GM12878 (cell line): ENCODE measurements around the gene WDR17. TPM values are rescaled to one million over a fixed set of nuclear protein-coding genes. Genes with fewer than 3 reads are reported as not detected.

Experiments used
- ATAC-seq: fragments of 200-7000 bp; cut with Tn5 transposase; 3 replicates; pipeline ENCODE4 v1.9.1; 2020; ENCODE audit warnings: mild to moderate bottlenecking, moderate library complexity
- BruUV-seq: library from RNA; stranded (reverse); fragments of 400-500 nt; replicated peaks from 2 replicates; lab custom pipeline; 2021; lab: Mats Ljungman, UMichigan
- CTCF ChIA-PET: fragments of 300-600 bp; sonication (Branson Sonifier 250); formaldehyde crosslinking; extraction: SDS; loops from one replicate; lab custom pipeline; 2021; ENCODE audit warnings: inconsistent platforms; lab: Yijun Ruan, JAX
- POLR2A ChIA-PET: fragments of 350-600 bp; formaldehyde crosslinking; extraction: SDS; loops from one replicate; lab custom pipeline; 2021; ENCODE audit warnings: inconsistent platforms; lab: Charles Lee
- RAD21 ChIA-PET: fragments of 300-600 bp; sonication (Branson Sonifier 250); formaldehyde crosslinking; loops from one replicate; lab custom pipeline; 2023; ENCODE audit warnings: antibody characterized with exemption; ENCODE audit not compliant: unreplicated experiment; lab: Charles Lee
- SMC1A ChIA-PET: fragments of 300-600 bp; sonication (Branson Sonifier 250); formaldehyde crosslinking; loops from one replicate; lab custom pipeline; 2023; ENCODE audit not compliant: unreplicated experiment, uncharacterized antibody; lab: Charles Lee
- DNase-seq: peaks from one replicate; pipeline ENCODE4 v3.0.0-alpha.2; 2011; ENCODE audit warnings: low read depth, low spot score
- FAIRE-seq: peaks from 3 replicates; lab custom pipeline; 2011; peaks lifted over from hg19 to GRCh38; lab: Jason Lieb, UNC
- H2AFZ ChIP-seq: 2 replicates; pipeline ENCODE4 v1.6.0; 2011; ENCODE audit warnings: low read depth, low read length, control low read depth; ENCODE audit not compliant: control insufficient read depth
- H3K27ac ChIP-seq: 2 replicates; pipeline ENCODE4 v1.5.1; 2011; ENCODE audit warnings: control low read depth; ENCODE audit not compliant: control insufficient read depth, insufficient read depth
- H3K27me3 ChIP-seq, 2 experiments: replicated peaks in 1 of 2; 2 replicates each; pipeline versions ENCODE4 v1.6.0 to v1.6.1; 2011; ENCODE audit warnings: low read length in 1 of 2; ENCODE audit not compliant: control insufficient read depth in 2 of 2, insufficient read depth in 2 of 2
- H3K36me3 ChIP-seq, 2 experiments: 2 replicates each; pipeline ENCODE4 v1.5.1; 2011; ENCODE audit warnings: low read length in 1 of 2; ENCODE audit not compliant: control insufficient read depth in 2 of 2, insufficient read depth in 2 of 2
- H3K4me1 ChIP-seq: 2 replicates; pipeline ENCODE4 v1.6.1; 2011; ENCODE audit warnings: mild to moderate bottlenecking, low read length, moderate library complexity, mixed read lengths; ENCODE audit not compliant: control insufficient read depth, insufficient read depth
- H3K4me2 ChIP-seq: 2 replicates; pipeline ENCODE4 v1.6.0; 2011; ENCODE audit warnings: control low read depth; ENCODE audit not compliant: control insufficient read depth, insufficient read depth
- H3K4me3 ChIP-seq: fragments of 200-600 bp; sonication (generic); 2 replicates; pipeline ENCODE4 v1.5.1; 2016
- H3K79me2 ChIP-seq: 2 replicates; pipeline ENCODE4 v1.6.0; 2011; ENCODE audit warnings: low read length; ENCODE audit not compliant: control insufficient read depth, insufficient read depth
- H3K9ac ChIP-seq: 2 replicates; pipeline ENCODE4 v1.8.0; 2011; ENCODE audit warnings: low read length, control low read depth, mixed read lengths; ENCODE audit not compliant: control insufficient read depth, insufficient read depth
- H3K9me3 ChIP-seq: replicated peaks from 3 replicates; pipeline ENCODE4 v1.5.1; 2011; ENCODE audit warnings: mild to moderate bottlenecking, low read length; ENCODE audit not compliant: control insufficient read depth, insufficient read depth
- H4K20me1 ChIP-seq: 2 replicates; pipeline ENCODE4 v1.6.0; 2011; ENCODE audit not compliant: control insufficient read depth, insufficient read depth
- BCL3 ChIP-seq: IDR thresholded peaks from 2 replicates; pipeline ENCODE4 v1.6.1; 2011; ENCODE audit warnings: borderline replicate concordance, low read depth, mild to moderate bottlenecking, moderate library complexity, low read length; ENCODE audit not compliant: insufficient read depth, poor library complexity, severe bottlenecking
- CUX1 ChIP-seq: IDR thresholded peaks from 2 replicates; pipeline ENCODE4 v1.6.1; 2012; ENCODE audit warnings: improper control_type of control experiment, low read depth, low read length; ENCODE audit not compliant: insufficient replicate concordance
- EZH2 ChIP-seq: IDR thresholded peaks from 2 replicates; pipeline ENCODE4 v1.6.1; 2012; ENCODE audit warnings: low read depth, mild to moderate bottlenecking, control low read depth, inconsistent platforms, low read length, borderline replicate concordance; ENCODE audit not compliant: control insufficient read depth
- POU2F2 ChIP-seq: IDR thresholded peaks from 3 replicates; pipeline ENCODE4 v1.6.1; 2011; ENCODE audit warnings: low read depth, mild to moderate bottlenecking, low read length, borderline replicate concordance
- SMC3 ChIP-seq: IDR thresholded peaks from 2 replicates; pipeline ENCODE4 v1.6.1; 2011; ENCODE audit warnings: low read length, improper control_type of control experiment, borderline replicate concordance
- SPI1 ChIP-seq: IDR thresholded peaks from 2 replicates; pipeline ENCODE4 v1.6.1; 2011; ENCODE audit warnings: low read depth, mild to moderate bottlenecking, low read length, moderate library complexity, borderline replicate concordance; ENCODE audit not compliant: insufficient read depth
- WGBS: methylation state at CpG from one replicate; pipeline ENCODE4 v1.1.6; 2016; ENCODE audit warnings: low lambda C conversion rate; ENCODE audit not compliant: insufficient replicate concordance, insufficient coverage; ENCODE audit errors: missing lambda C conversion rate; 5-methylcytosine and 5-hydroxymethylcytosine counted together
- in situ Hi-C: fragments of 300-500 bp; cut with MboI; formaldehyde crosslinking; loops from 9 replicates; pipeline ENCODE4 v1.14.3; 2018; ENCODE audit warnings: mixed read lengths
- intact Hi-C: fragments of 100-400 bp; cut with micrococcal nuclease; formaldehyde crosslinking; loops from one replicate; pipeline ENCODE4 v1.14.2; 2022; ENCODE audit not compliant: unreplicated experiment
- polyA plus RNA-seq, 11 experiments: library from polyadenylated mRNA; depleted of rRNA in 4 of 11; unstranded in 6 of 11; stranded (reverse) in 5 of 11; fragments of >200 nt; fragmentation: Nextera tagmentation in 4 of 11; fragmentation: Illumina TruSeq in 1 of 11; extraction: Ambion mirVana in 4 of 11; extraction: Trizol in 1 of 11; gene quantifications; 1 replicate in 1 of 11; 2 replicates in 10 of 11; pipeline versions ENCODE4 v1.2.1 to v1.2.3, GENCODE V29; 2011 to 2016; ENCODE audit warnings: inconsistent platforms in 2 of 11, missing spikeins in 2 of 11, low read depth in 1 of 11
- total RNA-seq, 4 experiments: library from RNA; depleted of rRNA in 3 of 4; stranded (reverse); fragments of >200 nt in 3 of 4; fragmentation: Illumina TruSeq in 1 of 4; extraction: Trizol in 1 of 4; gene quantifications; 2 replicates each; pipeline versions ENCODE4 v1.2.1 to v1.2.3, GENCODE V29; 2013 to 2021

WDR17 gene
- total and polyA plus RNA-seq, 10 of the 15 experiments (the other 5 are each of a cell fraction or from before 2014, with no cell fraction given): 0.43 to 3.8 (median 2.8) TPM

GRCh38 chr4:176090115-176090514 lies 24.5 kb downstream of the WDR17 start:
- RAD21 ChIA-PET: no interaction called here
- peak; percentile 50 for ATAC-seq

More at GRCh38 chr4:176090115-176090514, 24.5 kb downstream of the WDR17 start:
- H3K79me2 ChIP-seq: no peaks in the 10 kb centered on the region
- FAIRE-seq: no peak
- H3K4me1 ChIP-seq: no peaks in the 10 kb centered on the region
- in situ Hi-C loops: no loop called here
- no peak for DNase-seq
- H3K27ac ChIP-seq: no peak overlapping the region
- BruUV-seq: no TSS peak
- 25% methylated on average over 2 of the region's 2 CpGs for WGBS
- H2AFZ ChIP-seq: no peak overlapping the region
- SMC1A ChIA-PET: no interaction called here
- H3K27me3 ChIP-seq: no peaks in the 10 kb centered on the region
- intact Hi-C loops: no loop called here
- no peaks in the 10 kb centered on the region for H3K36me3 ChIP-seq
- POLR2A ChIA-PET: interaction anchor here (0.7 kb wide), 1 partner anchor 401 kb away, joined by 3 read pairs; no protein-coding TSS in a partner anchor
- no peak for TF ChIP-seq BCL3
- TF ChIP-seq CUX1: no peak
- TF ChIP-seq SMC3: no peak
- TF ChIP-seq EZH2: no peak
- no peak for TF ChIP-seq SPI1
- no peak for TF ChIP-seq POU2F2
- CTCF ChIA-PET: no interaction called here
- H4K20me1 ChIP-seq: no peaks in the 10 kb centered on the region
- H3K4me2 ChIP-seq: no peak overlapping the region
- H3K9me3 ChIP-seq: no peaks in the 10 kb centered on the region; the same call in 2 of the 3 replicates
- no peak overlapping the region for H3K9ac ChIP-seq
- no peak overlapping the region for H3K4me3 ChIP-seq
